Esophagus (tissue), 2 donors: ENCODE results near the gene JPT2. TPM values are rescaled to one million over a fixed set of nuclear protein-coding genes. Genes with fewer than 3 reads are reported as not detected.

Experiments
- H3K27ac ChIP-seq, 2 donors: one replicate each; pipeline ENCODE4 v1.5.1; 2013; ENCODE audit warnings: low read depth in 2 of 2, mild to moderate bottlenecking in 2 of 2, inconsistent platforms in 1 of 2, low read length in 1 of 2, moderate library complexity in 1 of 2
- H3K27me3 ChIP-seq, 2 donors: one replicate each; pipeline ENCODE4 v1.6.1; 2013; ENCODE audit warnings: low read length in 2 of 2, control low read depth in 1 of 2, mild to moderate bottlenecking in 1 of 2; ENCODE audit not compliant: insufficient read depth in 2 of 2, control insufficient read depth in 1 of 2
- H3K36me3 ChIP-seq, 2 donors: one replicate each; pipeline ENCODE4 v1.6.1; 2013; ENCODE audit warnings: low read length in 1 of 2; ENCODE audit not compliant: control insufficient read depth in 2 of 2, insufficient read depth in 2 of 2
- H3K4me1 ChIP-seq, 2 donors: one replicate each; pipeline ENCODE4 v1.6.1; 2013; ENCODE audit warnings: low read length in 1 of 2; ENCODE audit not compliant: control insufficient read depth in 2 of 2, insufficient read depth in 2 of 2
- H3K4me3 ChIP-seq, 2 donors: one replicate each; pipeline ENCODE4 v1.5.1; 2013; ENCODE audit warnings: low read length in 2 of 2, mild to moderate bottlenecking in 2 of 2, low read depth in 1 of 2, moderate library complexity in 1 of 2
- H3K9me3 ChIP-seq, 2 donors: one replicate each; pipeline ENCODE4 v1.6.1; 2013; ENCODE audit warnings: mild to moderate bottlenecking in 2 of 2, low read depth in 1 of 2, low read length in 1 of 2, moderate library complexity in 1 of 2; ENCODE audit not compliant: control insufficient read depth in 2 of 2, insufficient read depth in 1 of 2
- WGBS, 2 donors: extraction: QIAGEN DNeasy Blood & Tissue Kit; methylation state at CpG; one replicate each; pipeline ENCODE4 v1.1.7; 2013; 5-methylcytosine and 5-hydroxymethylcytosine counted together
- polyA plus RNA-seq, 2 donors: library from polyadenylated mRNA; stranded (reverse); fragments of 200-250 nt; gene quantifications; one replicate each; pipeline ENCODE4 v1.2.3, GENCODE V29; 2013
- donor health status: healthy with polysubstance abuse.
- donor health status: Bipolar disorder and iron deficiency.

JPT2 gene
- polyA plus RNA-seq, 2 donors = 20.5 to 31.0 TPM

DNA sequence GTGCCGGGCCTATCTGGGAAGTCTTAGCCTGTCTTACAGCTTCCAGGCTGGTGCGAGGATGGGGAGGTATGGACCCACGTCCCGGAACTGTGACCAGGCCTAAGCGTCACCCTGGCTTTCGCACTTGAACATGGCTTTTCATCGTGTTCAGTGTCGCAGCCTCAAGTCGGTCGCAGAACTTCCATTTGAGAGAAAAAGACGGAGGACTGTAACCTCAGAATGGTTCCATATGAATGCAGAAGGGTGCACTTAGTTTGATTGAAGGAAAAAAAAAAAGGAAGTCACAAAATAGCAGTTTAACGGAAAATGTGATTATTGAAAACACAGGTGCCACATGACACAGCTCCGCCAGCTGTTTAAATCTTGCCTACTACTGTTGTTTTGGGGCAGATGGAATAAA lies 30.2 kb upstream of the JPT2 start:
- H3K27me3 ChIP-seq = no peaks in the 10 kb centered on the region
- H3K36me3 ChIP-seq = peaks cover 10 to 27% of the 10 kb centered on the region in 2 donors
- WGBS, 2 donors = 89 to 90% methylated on average over 13 of the region's 13 CpGs
- no peak overlapping the region for H3K27ac ChIP-seq
- no peak overlapping the region for H3K4me3 ChIP-seq
- no peaks in the 10 kb centered on the region for H3K9me3 ChIP-seq
- peaks cover 2 to 6% of the 10 kb centered on the region in 2 donors for H3K4me1 ChIP-seq

DNA sequence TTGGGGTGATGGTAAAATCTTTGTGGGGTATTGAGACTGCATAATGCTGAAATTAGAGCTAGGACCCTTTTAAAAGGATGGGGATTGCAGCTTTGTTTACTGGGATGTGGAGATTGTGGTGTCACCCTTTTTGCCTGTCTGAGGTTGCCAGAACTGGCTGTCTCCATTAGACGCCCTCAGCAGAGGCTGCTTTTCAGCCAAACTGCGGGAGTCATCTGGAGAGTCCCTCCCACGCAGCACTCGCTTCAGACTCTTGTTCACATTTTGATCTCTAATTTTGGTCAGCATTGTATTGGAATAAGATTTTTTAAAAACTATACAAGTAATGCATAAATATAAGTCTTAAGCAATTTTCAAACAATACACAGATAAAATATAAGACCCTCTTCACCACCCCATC lies 27.9 kb upstream of the JPT2 start:
- Histone ChIP-seq H3K36me3 (peaks cover 8 to 24% of the 10 kb centered on the region in 2 donors), H3K27ac (no peak overlapping the region), H3K4me1 (peaks cover 0 to 10% of the 10 kb centered on the region in 2 donors), H3K27me3 (no peaks in the 10 kb centered on the region), H3K9me3 (no peaks in the 10 kb centered on the region), H3K4me3 (no peak overlapping the region)
- WGBS, 2 donors = 85 to 89% methylated on average over 4 of the region's 4 CpGs

DNA sequence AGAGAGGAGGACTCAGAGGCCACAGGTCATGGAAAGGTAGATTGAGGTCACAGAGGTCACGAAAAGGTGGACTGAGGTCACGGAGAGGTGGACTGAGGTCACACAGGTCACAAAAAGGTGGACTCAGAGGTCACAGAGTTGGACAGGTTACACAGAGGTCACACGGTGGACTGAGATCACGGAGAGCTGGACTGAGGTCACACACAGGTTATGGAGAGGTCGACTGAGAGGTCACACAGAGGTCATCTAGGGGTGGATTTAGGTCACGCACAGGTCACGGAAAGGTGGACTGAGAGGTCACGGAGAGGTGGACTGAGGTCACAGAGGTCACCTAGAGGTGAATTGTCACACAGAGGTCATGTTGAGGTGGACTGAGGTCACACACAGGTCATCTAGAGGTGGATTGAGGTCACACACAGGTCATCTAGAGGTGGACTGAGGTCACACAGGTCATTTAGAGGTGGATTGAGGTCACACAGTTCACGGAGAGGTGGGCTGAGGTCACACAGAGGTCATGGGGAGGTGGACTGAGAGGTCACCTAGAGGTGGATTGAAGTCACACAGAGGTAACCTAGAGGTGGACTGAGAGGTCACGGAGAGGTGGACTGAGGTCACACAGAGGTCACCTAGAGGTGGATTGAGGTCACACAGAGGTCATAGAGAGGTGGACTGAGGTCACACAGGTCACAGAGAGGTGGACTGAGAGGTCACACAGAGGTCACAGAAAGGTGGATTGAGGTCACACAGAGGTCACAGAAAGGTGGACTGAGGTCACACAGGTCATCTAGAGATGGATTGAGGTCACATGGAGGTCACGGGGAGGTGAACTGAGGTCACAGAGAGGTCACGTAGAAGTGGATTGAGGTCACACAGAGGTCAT lies 26.7 kb upstream of the JPT2 start:
- Histone ChIP-seq H3K4me1 (peaks cover 0 to 11% of the 10 kb centered on the region in 2 donors), H3K9me3 (no peaks in the 10 kb centered on the region), H3K4me3 (no peak overlapping the region), H3K27ac (no peak overlapping the region), H3K36me3 (peaks cover 20 to 33% of the 10 kb centered on the region in 2 donors), H3K27me3 (no peaks in the 10 kb centered on the region)
- 92 to 93% methylated on average over 12 of the region's 12 CpGs for WGBS, 2 donors

DNA sequence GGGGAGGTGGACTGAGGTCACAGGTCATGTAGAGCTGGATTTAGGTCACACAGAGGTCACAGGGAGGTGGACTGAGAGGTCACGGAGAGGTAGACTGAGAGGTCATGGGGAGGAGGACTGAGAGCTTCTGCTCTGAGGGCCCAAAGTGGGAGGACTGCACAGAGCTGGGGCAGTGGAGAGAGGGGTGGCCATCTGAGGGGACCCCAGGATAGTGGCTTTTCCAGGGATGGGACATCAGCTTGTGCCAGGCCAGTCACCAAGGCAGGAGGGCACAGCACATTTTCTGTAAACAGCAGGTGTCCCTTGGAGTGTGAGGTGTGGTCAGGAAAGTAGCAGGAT lies 26.1 kb upstream of the JPT2 start:
- H3K36me3 ChIP-seq = peaks cover 20 to 37% of the 10 kb centered on the region in 2 donors
- H3K27me3 ChIP-seq = no peaks in the 10 kb centered on the region
- peaks cover 0 to 11% of the 10 kb centered on the region in 2 donors for H3K4me1 ChIP-seq
- no peaks in the 10 kb centered on the region for H3K9me3 ChIP-seq
- WGBS, 2 donors = 89 to 94% methylated on average over 1 of the region's 1 CpG
- no peak overlapping the region for H3K27ac ChIP-seq
- no peak overlapping the region for H3K4me3 ChIP-seq

DNA sequence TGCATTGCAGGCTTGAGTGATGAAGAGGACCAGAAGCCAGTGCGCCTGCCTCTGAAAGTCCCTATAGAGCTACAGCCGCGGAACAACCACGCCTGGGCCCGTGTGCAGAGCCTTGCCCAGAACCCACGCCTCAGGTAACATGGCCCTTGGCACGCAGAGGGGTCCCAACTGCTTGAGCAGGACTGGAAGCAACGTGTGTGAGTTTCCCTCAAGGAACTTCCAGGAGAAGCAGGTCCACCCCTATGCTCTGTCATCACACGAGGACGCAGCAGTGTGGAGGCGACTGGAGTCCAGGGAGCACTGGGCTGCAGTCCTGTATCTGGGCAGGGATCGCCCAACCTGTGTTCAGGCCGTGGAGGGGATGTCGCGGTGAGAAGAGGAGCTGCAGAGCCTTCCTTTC lies 25.1 kb upstream of the JPT2 start:
- H3K27ac ChIP-seq = no peak overlapping the region
- H3K36me3 ChIP-seq = peaks cover 20 to 46% of the 10 kb centered on the region in 2 donors
- H3K4me3 ChIP-seq = no peak overlapping the region
- 93 to 97% methylated on average over 15 of the region's 15 CpGs for WGBS, 2 donors
- peaks cover 0 to 11% of the 10 kb centered on the region in 2 donors for H3K4me1 ChIP-seq
- no peaks in the 10 kb centered on the region for H3K27me3 ChIP-seq
- H3K9me3 ChIP-seq = no peaks in the 10 kb centered on the region

DNA sequence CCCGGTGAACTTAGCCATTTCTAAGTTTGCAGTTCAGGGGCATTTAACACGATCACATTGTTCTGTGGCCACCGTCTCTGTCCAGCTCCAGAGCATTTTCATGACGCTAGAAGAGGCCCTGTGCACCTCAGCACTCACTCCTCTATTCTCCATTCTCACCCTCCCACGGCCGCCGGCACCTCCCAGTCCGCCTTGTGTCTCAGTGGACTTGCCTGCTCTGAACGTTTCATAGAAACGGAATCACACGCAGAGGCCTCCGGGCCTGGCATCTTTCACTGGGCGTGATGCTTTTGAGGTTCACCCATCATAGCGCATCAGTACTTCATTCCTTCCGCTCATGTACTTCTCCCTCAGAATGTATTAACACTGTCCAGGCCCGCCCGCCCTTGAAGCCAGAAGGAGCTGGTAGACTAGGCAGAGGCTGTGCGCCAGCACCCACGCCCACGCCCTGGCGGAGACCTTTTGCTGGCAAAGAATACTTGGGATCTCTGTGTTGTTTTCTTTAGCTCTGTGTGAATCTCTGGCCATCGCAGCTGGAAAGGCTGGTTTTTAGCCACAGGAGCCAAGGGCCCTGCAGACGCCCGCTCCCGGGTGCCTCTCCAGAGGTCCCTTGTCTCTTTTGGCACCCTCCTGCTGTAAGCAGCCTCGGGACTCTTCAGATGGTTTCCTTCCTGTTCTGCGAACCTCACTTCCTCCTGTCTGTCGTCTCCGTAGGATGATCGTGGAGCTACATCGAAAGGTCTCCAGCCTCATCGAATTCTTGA lies 23.4 kb upstream of the JPT2 start:
- H3K27me3 ChIP-seq = no peaks in the 10 kb centered on the region
- peak overlapping the region; percentile 10 to 50 for H3K27ac ChIP-seq
- H3K4me1 ChIP-seq = peaks cover 0 to 11% of the 10 kb centered on the region in 2 donors
- WGBS, 2 donors = 45 to 71% methylated on average over 32 of the region's 32 CpGs
- no peaks in the 10 kb centered on the region for H3K9me3 ChIP-seq
- H3K36me3 ChIP-seq = peaks cover 21 to 48% of the 10 kb centered on the region in 2 donors
- no peak overlapping the region for H3K4me3 ChIP-seq

DNA sequence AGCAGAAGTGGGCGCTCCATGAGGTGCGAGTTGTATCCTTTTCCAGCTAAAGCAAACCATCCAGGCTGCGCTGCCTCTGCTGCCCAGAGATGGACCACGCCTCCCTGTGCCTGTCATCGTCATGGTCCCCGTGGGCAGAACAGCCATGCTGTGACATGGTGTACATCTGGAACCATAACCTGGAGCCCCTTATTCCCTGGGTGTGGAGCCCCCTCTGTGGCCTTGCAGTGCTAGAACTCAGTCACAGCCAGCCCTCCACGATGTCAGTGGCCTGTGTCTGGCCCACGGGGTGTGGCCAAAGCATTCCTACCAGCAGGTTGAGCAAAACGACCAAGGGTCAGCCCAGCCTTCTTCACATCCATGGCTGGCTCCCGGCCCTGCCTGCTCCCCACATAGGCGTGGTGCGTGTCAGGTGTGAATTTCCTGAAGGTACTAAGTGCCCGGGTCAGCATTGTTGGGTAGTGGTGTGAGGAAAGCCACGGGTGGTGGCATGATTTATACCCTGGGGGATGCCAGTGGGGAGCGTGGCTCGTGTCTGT lies 22.7 kb upstream of the JPT2 start:
- H3K4me3 ChIP-seq = no peak overlapping the region
- H3K27ac ChIP-seq = peak overlapping the region; percentile 10 to 50
- H3K4me1 ChIP-seq = peaks cover 0 to 11% of the 10 kb centered on the region in 2 donors
- 62 to 70% methylated on average over 16 of the region's 16 CpGs for WGBS, 2 donors
- peaks cover 27 to 54% of the 10 kb centered on the region in 2 donors for H3K36me3 ChIP-seq
- no peaks in the 10 kb centered on the region for H3K9me3 ChIP-seq
- no peaks in the 10 kb centered on the region for H3K27me3 ChIP-seq

DNA sequence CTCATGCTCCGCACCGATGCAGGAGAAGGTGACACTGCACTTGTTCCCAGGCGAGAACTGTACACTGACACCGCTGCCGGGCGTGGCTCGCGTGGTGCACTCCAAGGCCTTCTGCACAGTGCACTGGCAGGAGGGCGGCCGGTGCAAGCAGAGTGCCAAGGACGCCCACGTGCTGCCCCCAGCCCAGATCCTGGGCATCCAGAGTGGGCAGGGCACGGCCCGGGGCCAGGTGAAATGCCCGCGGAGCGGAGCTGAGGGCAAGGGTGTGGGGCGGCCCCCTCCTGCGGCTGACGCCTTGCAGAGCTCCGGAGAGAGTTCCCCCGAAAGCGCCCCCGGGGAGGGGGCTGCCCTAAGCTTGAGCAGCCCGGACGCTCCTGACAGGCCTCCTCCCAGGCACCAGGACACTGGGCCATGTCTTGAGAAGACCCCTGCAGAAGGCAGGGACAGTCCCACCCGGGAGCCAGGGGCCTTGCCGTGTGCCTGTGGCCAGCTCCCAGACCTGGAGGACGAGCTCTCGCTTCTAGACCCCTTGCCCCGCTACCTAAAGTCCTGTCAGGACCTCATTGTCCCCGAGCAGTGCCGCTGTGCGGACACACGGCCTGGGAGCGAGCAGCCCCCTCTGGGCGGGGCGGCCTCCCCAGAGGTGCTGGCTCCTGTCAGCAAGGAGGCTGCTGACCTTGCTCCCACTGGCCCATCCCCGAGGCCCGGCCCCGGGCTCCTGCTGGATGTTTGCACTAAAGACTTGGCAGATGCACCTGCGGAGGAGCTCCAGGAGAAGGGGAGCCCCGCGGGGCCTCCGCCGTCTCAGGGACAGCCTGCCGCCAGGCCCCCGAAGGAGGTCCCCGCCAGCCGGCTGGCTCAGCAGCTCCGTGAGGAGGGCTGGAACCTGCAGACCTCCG lies 21.9 kb upstream of the JPT2 start:
- H3K27me3 ChIP-seq = no peaks in the 10 kb centered on the region
- H3K9me3 ChIP-seq = no peaks in the 10 kb centered on the region
- 94 to 96% methylated on average over 47 to 52 of the region's 52 CpGs for WGBS, 2 donors
- H3K36me3 ChIP-seq = peaks cover 28 to 53% of the 10 kb centered on the region in 2 donors
- H3K4me1 ChIP-seq = peaks cover 0 to 11% of the 10 kb centered on the region in 2 donors
- no peak overlapping the region for H3K4me3 ChIP-seq
- H3K27ac ChIP-seq = no peak overlapping the region
